K562 (cell line): ENCODE data around the gene APOBEC3F. TPM values are rescaled to one million over a fixed set of nuclear protein-coding genes. Genes with fewer than 3 reads are reported as not detected.

ENCODE experiments used
- ATAC-seq: fragments of 200-7000 bp; cut with Tn5 transposase; 3 replicates; pipeline ENCODE4 v1.9.1; 2020; ENCODE audit warnings: moderate library complexity
- BruUV-seq: library from RNA; stranded (reverse); fragments of 400-500 nt; replicated peaks from 2 replicates; lab custom pipeline; 2021; lab: Mats Ljungman, UMichigan
- CTCF ChIA-PET: fragments of 300-600 bp; formaldehyde crosslinking; extraction: SDS; loops from one replicate; lab custom pipeline; 2021; ENCODE audit warnings: low intra/inter-chr PET ratio; lab: Yijun Ruan, JAX
- POLR2A ChIA-PET: fragments of 300-600, 350-650 bp; sonication (Branson Sonifier 250); formaldehyde crosslinking; extraction: SDS; loops from one replicate; lab custom pipeline; 2021; ENCODE audit warnings: antibody characterized with exemption, inconsistent platforms; lab: Yijun Ruan, JAX
- DNase-seq, 4 experiments: peaks; one replicate each; pipeline versions ENCODE4 v3.0.0 to v3.0.0-alpha.2; 2011 to 2018; ENCODE audit warnings: low spot score in 3 of 4, mixed read lengths in 3 of 4; ENCODE audit errors: extremely low read depth in 1 of 4
- FAIRE-seq: peaks from 2 replicates; lab custom pipeline; 2011; peaks lifted over from hg19 to GRCh38; lab: Jason Lieb, UNC
- H2AFZ ChIP-seq: 2 replicates; pipeline ENCODE4 v1.6.0; 2011; ENCODE audit warnings: low read depth, low read length, control low read depth, inconsistent platforms
- H3K27ac ChIP-seq: fragments of 200-600 bp; 3 replicates; pipeline ENCODE4 v1.8.0; 2011; ENCODE audit warnings: low read depth, mild to moderate bottlenecking, control low read depth, inconsistent platforms, low read length, moderate library complexity, mixed read lengths; ENCODE audit errors: extremely low read depth
- H3K27me3 ChIP-seq, 2 experiments: fragments of 300-600 bp in 1 of 2; 2 replicates in 1 of 2; 3 replicates in 1 of 2; pipeline versions ENCODE4 v1.6.0 to v1.8.0; 2011; ENCODE audit warnings: inconsistent platforms in 2 of 2, low read length in 2 of 2, mild to moderate bottlenecking in 1 of 2, mixed read lengths in 1 of 2, moderate library complexity in 1 of 2; ENCODE audit not compliant: control insufficient read depth in 2 of 2, insufficient read depth in 2 of 2
- H3K36me3 ChIP-seq: fragments of 300-600 bp; 3 replicates; pipeline ENCODE4 v1.8.0; 2011; ENCODE audit warnings: mild to moderate bottlenecking, low read length, inconsistent platforms; ENCODE audit not compliant: control insufficient read depth, insufficient read depth
- H3K4me1 ChIP-seq, 2 experiments: fragments of 200-600 bp in 1 of 2; replicated peaks in 1 of 2; 2 replicates in 1 of 2; 3 replicates in 1 of 2; pipeline versions ENCODE4 v1.5.1 to v1.8.0; 2011; ENCODE audit warnings: inconsistent platforms in 2 of 2, low read length in 2 of 2, mild to moderate bottlenecking in 1 of 2, mixed read lengths in 1 of 2, moderate library complexity in 1 of 2; ENCODE audit not compliant: control insufficient read depth in 2 of 2, insufficient read depth in 2 of 2
- H3K4me2 ChIP-seq: 2 replicates; pipeline ENCODE4 v1.6.1; 2011; ENCODE audit warnings: low read length, control low read depth, inconsistent platforms, mixed read lengths; ENCODE audit not compliant: insufficient read depth
- H3K4me3 ChIP-seq: fragments of 200-600 bp; sonication (generic), shearing (Covaris generic); 2 replicates; pipeline ENCODE4 v1.5.1; 2016; ENCODE audit warnings: control low read depth, inconsistent platforms
- H3K79me2 ChIP-seq: fragments of 200-600 bp; 3 replicates; pipeline ENCODE4 v1.8.0; 2011; ENCODE audit warnings: low read length, inconsistent platforms; ENCODE audit not compliant: control insufficient read depth, insufficient read depth
- H3K9ac ChIP-seq, 2 experiments: 2 replicates each; pipeline versions ENCODE4 v1.6.0 to v1.6.1; 2011; ENCODE audit warnings: low read depth in 2 of 2, low read length in 2 of 2, control low read depth in 1 of 2, inconsistent platforms in 1 of 2, mild to moderate bottlenecking in 1 of 2, mixed read lengths in 1 of 2; ENCODE audit not compliant: insufficient read depth in 1 of 2
- H3K9me1 ChIP-seq: one replicate; pipeline ENCODE4 v1.6.0; 2011; ENCODE audit warnings: inconsistent platforms, mild to moderate bottlenecking, low read length, moderate library complexity; ENCODE audit not compliant: control insufficient read depth, insufficient read depth
- H3K9me3 ChIP-seq: replicated peaks from 2 replicates; pipeline ENCODE4 v1.5.1; 2011; ENCODE audit warnings: low read depth, low read length, inconsistent platforms; ENCODE audit not compliant: control insufficient read depth, insufficient read depth
- H4K20me1 ChIP-seq: replicated peaks from 2 replicates; pipeline ENCODE4 v1.6.1; 2011; ENCODE audit warnings: low read length, inconsistent platforms, mixed read lengths; ENCODE audit not compliant: control insufficient read depth, insufficient read depth
- POLR2A ChIP-seq: fragments of 450-650 bp; conservative IDR thresholded peaks from 2 replicates; pipeline ENCODE4 v1.6.1; 2016
- ZNF263 ChIP-seq: sonication (generic); formaldehyde crosslinking; IDR thresholded peaks from 2 replicates; pipeline ENCODE4 v1.8.0; 2022; ENCODE audit warnings: mild to moderate bottlenecking, missing genetic modification reagents, borderline replicate concordance
- ZNF3 ChIP-seq: fragments of 250-450 bp; sonication (Bioruptor Pico); IDR thresholded peaks from 2 replicates; pipeline ENCODE4 v1.5.0; 2021; ENCODE audit warnings: mild to moderate bottlenecking, moderate library complexity
- WGBS: fragments of 100-300 bp; shearing (Covaris generic); methylation state at CpG from one replicate; pipeline ENCODE4 v1.1.6; 2016; ENCODE audit warnings: low coverage, mixed read lengths; ENCODE audit not compliant: insufficient coverage; ENCODE audit errors: missing lambda C conversion rate; 5-methylcytosine and 5-hydroxymethylcytosine counted together
- in situ Hi-C: fragments of 300-500 bp; cut with MboI; formaldehyde crosslinking; loops from 4 replicates; pipeline ENCODE4 v1.15.0; 2018; ENCODE audit warnings: inconsistent platforms, mixed read lengths
- intact Hi-C: fragments of 100-400 bp; cut with micrococcal nuclease; formaldehyde crosslinking; loops from 2 replicates; pipeline ENCODE4 v1.14.2; 2022
- polyA plus RNA-seq, 8 experiments: library from polyadenylated mRNA; depleted of rRNA in 4 of 8; stranded (reverse) in 5 of 8; unstranded in 3 of 8; fragments of >200 nt; fragmentation: Nextera tagmentation in 2 of 8; fragmentation: Illumina TruSeq in 1 of 8; extraction: Ambion mirVana in 2 of 8; extraction: Trizol in 1 of 8; gene quantifications; 2 replicates each; pipeline versions ENCODE4 v1.2.1 to v1.2.3, GENCODE V29; 2011 to 2014; ENCODE audit warnings: inconsistent platforms in 1 of 8, missing spikeins in 1 of 8
- total RNA-seq, 7 experiments: library from RNA; depleted of rRNA in 6 of 7; stranded (reverse); fragments of >200 nt in 6 of 7; fragmentation: Illumina TruSeq in 2 of 7; extraction: Trizol in 2 of 7; gene quantifications; 2 replicates each; pipeline versions ENCODE4 v1.2.1 to v1.2.3, GENCODE V29; 2011 to 2021; ENCODE audit warnings: low replicate concordance in 1 of 7
- TF ChIP-seq, protein P1 (sequence below): IDR thresholded peaks from 2 replicates; pipeline ENCODE4 v1.6.1; 2016; ENCODE audit warnings: missing genetic modification characterization, missing compliant biosample characterization

Gene APOBEC3F
- total and polyA plus RNA-seq, 9 of the 15 experiments (the other 6 are each of a cell fraction or from before 2014, with no cell fraction given): 1.1 to 3.3 (median 1.9) TPM

DNA sequence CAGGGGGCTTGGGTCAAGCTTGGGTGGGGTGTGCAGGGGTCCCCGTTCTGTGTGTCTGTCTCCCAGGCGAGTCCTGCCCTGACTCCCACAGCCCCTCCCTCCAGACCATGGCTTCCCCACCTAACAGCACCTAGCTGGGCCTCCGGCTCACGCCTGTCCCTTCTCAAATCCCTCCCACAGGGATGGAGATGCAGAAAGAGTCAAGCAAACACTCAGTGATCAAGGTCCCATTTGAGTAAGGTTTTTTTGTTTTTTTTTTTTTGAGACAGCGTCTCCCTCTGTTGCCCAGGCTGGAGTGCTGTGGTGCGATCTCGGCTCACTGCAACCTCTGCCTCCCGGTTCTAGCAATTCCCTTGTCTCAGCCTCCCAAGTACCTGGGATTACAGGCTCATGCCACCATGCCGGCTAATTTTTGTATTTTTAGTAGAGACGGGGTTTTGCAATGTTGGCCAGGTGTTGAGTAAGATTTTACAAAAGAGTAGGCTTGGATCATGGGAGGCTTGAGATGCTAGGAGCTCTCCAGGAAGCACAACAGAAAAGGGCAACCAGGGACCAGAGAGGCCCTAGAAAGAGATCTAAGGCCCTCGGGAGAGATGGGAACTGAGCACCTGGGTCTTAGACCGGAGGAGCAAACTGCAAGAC is 14.0 kb upstream of the APOBEC3F start:
- no peak overlapping the region for H3K9ac ChIP-seq
- H3K4me2 ChIP-seq: no peak overlapping the region
- H4K20me1 ChIP-seq: no peaks in the 10 kb centered on the region
- no peak overlapping the region for H2AFZ ChIP-seq
- no peaks in the 10 kb centered on the region for H3K9me1 ChIP-seq
- DNase-seq: no peak
- BruUV-seq: no TSS peak
- H3K36me3 ChIP-seq: peaks cover 21% of the 10 kb centered on the region; the same call in 1 of the 3 replicates
- no peaks in the 10 kb centered on the region for H3K27me3 ChIP-seq
- peaks cover 3 to 19% of the 10 kb centered on the region in 2 experiments; a peak in 3 of 5 replicates for H3K4me1 ChIP-seq
- H3K4me3 ChIP-seq: no peak overlapping the region
- in situ Hi-C loops: no loop called here
- H3K79me2 ChIP-seq: peaks cover 10% of the 10 kb centered on the region
- no peaks in the 10 kb centered on the region for H3K9me3 ChIP-seq
- no peak overlapping the region for H3K27ac ChIP-seq
- ChIA-PET CTCF (no interaction called here), POLR2A (no interaction called here)
- intact Hi-C loops: no loop called here
- TF ChIP-seq POLR2A: 0 out of 2 replicates have a peak, but pooled peaks have one; percentile 18
- TF ChIP-seq, protein P1, sequence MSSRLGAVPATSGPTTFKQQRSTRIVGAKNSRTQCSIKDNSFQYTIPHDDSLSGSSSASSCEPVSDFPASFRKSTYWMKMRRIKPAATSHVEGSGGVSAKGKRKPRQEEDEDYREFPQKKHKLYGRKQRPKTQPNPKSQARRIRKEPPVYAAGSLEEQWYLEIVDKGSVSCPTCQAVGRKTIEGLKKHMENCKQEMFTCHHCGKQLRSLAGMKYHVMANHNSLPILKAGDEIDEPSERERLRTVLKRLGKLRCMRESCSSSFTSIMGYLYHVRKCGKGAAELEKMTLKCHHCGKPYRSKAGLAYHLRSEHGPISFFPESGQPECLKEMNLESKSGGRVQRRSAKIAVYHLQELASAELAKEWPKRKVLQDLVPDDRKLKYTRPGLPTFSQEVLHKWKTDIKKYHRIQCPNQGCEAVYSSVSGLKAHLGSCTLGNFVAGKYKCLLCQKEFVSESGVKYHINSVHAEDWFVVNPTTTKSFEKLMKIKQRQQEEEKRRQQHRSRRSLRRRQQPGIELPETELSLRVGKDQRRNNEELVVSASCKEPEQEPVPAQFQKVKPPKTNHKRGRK (tag): no peak
- WGBS: 91% methylated on average over 5 of the region's 12 CpGs
- ATAC-seq: no peak
- no peak for FAIRE-seq

GRCh38 chr22:39027717-39028116 is 12.9 kb upstream of the APOBEC3F start:
- no peak overlapping the region for H3K27ac ChIP-seq
- FAIRE-seq: no peak

More at GRCh38 chr22:39027717-39028116, 12.9 kb upstream of the APOBEC3F start:
- no peak for TF ChIP-seq ZNF3 (CRISPR knock-in tag)
- TF ChIP-seq ZNF263: peak; percentile 95
- TF ChIP-seq, all 486 proteins: peak for 1
- no peaks in the 10 kb centered on the region for H3K9me3 ChIP-seq
- peaks cover 3 to 15% of the 10 kb centered on the region in 2 experiments; a peak in 3 of 5 replicates for H3K4me1 ChIP-seq
- CTCF ChIA-PET: no interaction called here
- H4K20me1 ChIP-seq: no peaks in the 10 kb centered on the region
- H2AFZ ChIP-seq: no peak overlapping the region
- no peaks in the 10 kb centered on the region for H3K9me1 ChIP-seq
- WGBS: 89% methylated on average over 3 of the region's 4 CpGs
- peaks cover 21% of the 10 kb centered on the region; the same call in 1 of the 3 replicates for H3K36me3 ChIP-seq
- H3K9ac ChIP-seq: no peak overlapping the region
- ATAC-seq (no peak), DNase-seq (no peak)
- BruUV-seq: no TSS peak
- H3K4me2 ChIP-seq: no peak overlapping the region
- intact Hi-C loops: no loop called here
- in situ Hi-C loops: no loop called here
- H3K27me3 ChIP-seq: no peaks in the 10 kb centered on the region
- no peak overlapping the region for H3K4me3 ChIP-seq
- no peaks in the 10 kb centered on the region for H3K79me2 ChIP-seq
- POLR2A ChIA-PET: interaction anchor here (0.9 kb wide), 1 partner anchor 10 kb away, joined by 3 read pairs; no protein-coding TSS in a partner anchor
